Fibroblast of the aortic adventitia (primary cell): ENCODE results near the gene CACNA1H. TPM values are rescaled to one million over a fixed set of nuclear protein-coding genes. Genes with fewer than 3 reads are reported as not detected.

Experiments used
- DNase-seq: peaks from one replicate; pipeline ENCODE4 v3.0.0-alpha.2; 2010; ENCODE audit warnings: low read depth
- H3K4me3 ChIP-seq: 2 replicates; pipeline ENCODE4 v1.5.1; 2011; ENCODE audit warnings: low read depth, mild to moderate bottlenecking, control low read depth, low read length, moderate library complexity
- CTCF ChIP-seq: IDR thresholded peaks from 2 replicates; pipeline ENCODE4 v1.5.1; 2011; ENCODE audit warnings: mild to moderate bottlenecking, low read length, control low read depth, inconsistent platforms; ENCODE audit not compliant: insufficient read depth
- total RNA-seq: library from RNA; depleted of rRNA; stranded (reverse); fragments of >200 nt; gene quantifications from 2 replicates; pipeline ENCODE4 v1.2.3, GENCODE V29; 2012; ENCODE audit warnings: low replicate concordance

The CACNA1H gene
- total RNA-seq, 1 donor: not detected

- TF ChIP-seq CTCF: no peak
- DNase-seq: no peak
- no peak overlapping the region for H3K4me3 ChIP-seq
Observed at GRCh38 chr16:1204933-1205332, 52.0 kb downstream of the CACNA1H start.

GRCh38 chr16:1206326-1206725 lies 53.4 kb downstream of the CACNA1H start:
- TF ChIP-seq CTCF: no peak
- H3K4me3 ChIP-seq: no peak overlapping the region
- DNase-seq: no peak

DNA sequence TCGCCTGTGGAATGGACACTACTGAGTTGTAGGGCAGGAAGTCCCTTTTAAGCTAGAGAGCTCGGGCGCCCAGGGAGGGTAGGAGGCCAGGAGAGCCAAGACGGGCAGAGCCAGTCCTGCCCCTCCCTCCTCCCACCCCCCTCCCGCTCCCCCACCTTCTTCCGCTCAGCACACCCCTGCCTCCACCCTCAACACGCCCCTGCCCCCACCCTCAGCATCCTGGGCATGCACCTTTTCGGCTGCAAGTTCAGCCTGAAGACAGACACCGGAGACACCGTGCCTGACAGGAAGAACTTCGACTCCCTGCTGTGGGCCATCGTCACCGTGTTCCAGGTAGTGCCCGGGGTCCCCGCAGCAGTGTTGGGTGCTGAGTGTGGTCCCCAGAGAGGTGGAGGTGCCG lies 53.9 kb downstream of the CACNA1H start:
- no peak for DNase-seq
- H3K4me3 ChIP-seq: no peak overlapping the region
- TF ChIP-seq CTCF: no peak

GRCh38 chr16:1208239-1208830 lies 55.4 kb downstream of the CACNA1H start:
- no peak for TF ChIP-seq CTCF

GRCh38 chr16:1209081-1209480 lies 56.2 kb downstream of the CACNA1H start:
- no peak for TF ChIP-seq CTCF
- no peak for DNase-seq
- no peak overlapping the region for H3K4me3 ChIP-seq

More at GRCh38 chr16:1208239-1208830, 55.4 kb downstream of the CACNA1H start:
- DNase-seq: no peak
- H3K4me3 ChIP-seq: no peak overlapping the region

DNA sequence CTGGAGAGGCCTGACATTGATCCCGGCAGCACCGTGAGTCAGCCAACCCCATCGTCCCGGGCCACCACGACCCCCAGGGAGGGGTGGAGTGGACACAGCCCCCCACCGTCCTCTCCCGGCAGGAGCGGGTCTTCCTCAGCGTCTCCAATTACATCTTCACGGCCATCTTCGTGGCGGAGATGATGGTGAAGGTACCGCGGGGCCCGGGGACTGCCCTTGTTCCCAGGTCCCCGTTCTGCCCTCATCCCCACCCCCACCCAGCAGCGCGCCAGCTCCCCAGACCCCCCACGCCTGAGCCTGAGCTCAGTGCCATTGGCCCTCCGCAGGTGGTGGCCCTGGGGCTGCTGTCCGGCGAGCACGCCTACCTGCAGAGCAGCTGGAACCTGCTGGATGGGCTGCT lies 57.6 kb downstream of the CACNA1H start:
- no peak for TF ChIP-seq CTCF
- no peak for DNase-seq
- H3K4me3 ChIP-seq: no peak overlapping the region
